Adrenal gland (tissue), 12 donors: ENCODE results near the gene UBE2Q2. TPM values are rescaled to one million over a fixed set of nuclear protein-coding genes. Genes with fewer than 3 reads are reported as not detected.
A peak's percentile ranks its signal among the peaks of the same experiment; 100 is the strongest.

Experiments
- DNase-seq, 7 donors: peaks; one replicate each; pipeline ENCODE4 v3.0.0-alpha.2; 2019 to 2020
- H3K27ac ChIP-seq, 5 donors: fragments of 200-600 bp; sonication (generic) in 4 of 5; 1 replicate in 3 of 5; 2 replicates in 2 of 5; pipeline versions ENCODE4 v1.5.1 to v1.8.0; 2016 to 2020; ENCODE audit warnings: mild to moderate bottlenecking in 1 of 5
- H3K27me3 ChIP-seq: fragments of 200-600 bp; 2 replicates; pipeline ENCODE4 v1.8.0; 2021
- H3K36me3 ChIP-seq, 2 donors: fragments of 200-600 bp; replicated peaks in 1 of 2; 1 replicate in 1 of 2; 2 replicates in 1 of 2; pipeline versions ENCODE4 v1.5.1 to v1.8.0; 2018 to 2022
- H3K4me1 ChIP-seq, 2 donors: fragments of 200-600 bp; replicated peaks in 1 of 2; 1 replicate in 1 of 2; 2 replicates in 1 of 2; pipeline versions ENCODE4 v1.5.1 to v1.8.0; 2018 to 2021
- H3K4me3 ChIP-seq, 4 donors: fragments of 200-600 bp; sonication (generic) in 3 of 4; one replicate each; pipeline ENCODE4 v1.5.1; 2016 to 2018
- H3K9me3 ChIP-seq, 3 donors: fragments of 200-600 bp; sonication (generic) in 1 of 3; replicated peaks in 1 of 3; 1 replicate in 2 of 3; 2 replicates in 1 of 3; pipeline versions ENCODE4 v1.5.1 to v1.8.0; 2016 to 2021
- CTCF ChIP-seq, 6 experiments: fragments of 450-650 bp in 4 of 6; fragments of 200-600 bp in 2 of 6; sonication (generic) in 1 of 6; IDR thresholded peaks; 1 replicate in 5 of 6; 2 replicates in 1 of 6; pipeline versions ENCODE4 v1.5.1 to v1.8.0; 2016 to 2021; ENCODE audit warnings: antibody characterized with exemption in 6 of 6, mild to moderate bottlenecking in 2 of 6, moderate library complexity in 1 of 6
- POLR2A ChIP-seq, 2 donors: fragments of 450-650 bp; IDR thresholded peaks; one replicate each; pipeline ENCODE4 v1.6.1; 2017; ENCODE audit warnings: antibody characterized with exemption in 2 of 2, mild to moderate bottlenecking in 2 of 2, moderate library complexity in 1 of 2
- WGBS, 4 donors: extraction: QIAGEN DNeasy Blood & Tissue Kit in 2 of 4; methylation state at CpG; one replicate each; pipeline versions ENCODE4 v1.1.5 to v1.1.7; 2013 to 2017; 5-methylcytosine and 5-hydroxymethylcytosine counted together
- intact Hi-C, 2 donors: fragments of 100-400 bp; cut with DNase I; formaldehyde crosslinking; loops; one replicate each; pipeline versions ENCODE4 v1.14.1 to v1.15.0; 2022 to 2023
- polyA plus RNA-seq, 3 donors: library from polyadenylated mRNA; stranded (reverse); fragments of 200-250 nt in 2 of 3; fragments of 350-450 nt in 1 of 3; fragmentation: Illumina TruSeq in 1 of 3; extraction: RNeasy Lipid Tissue Mini Kit (QIAGEN cat#74804) in 1 of 3; gene quantifications; one replicate each; pipeline ENCODE4 v1.2.3, GENCODE V29; 2013 to 2014
- total RNA-seq, 9 donors: library from RNA; depleted of rRNA in 4 of 9; stranded (reverse); fragments of >200 nt in 4 of 9; fragments of 120-200 nt in 1 of 9; fragmentation: NEBNext Ultra II Directional in 1 of 9; extraction: Animal tissue kit (Norgen Biotek cat#: 25700) in 1 of 9; gene quantifications; one replicate each; pipeline versions ENCODE4 v1.1.0 to v1.2.4, GENCODE V29; 2013 to 2023
- donor health status: healthy with polysubstance abuse.
- donor health status: Bipolar disorder and iron deficiency.
- donor health status: DM: yes; HTN: yes; CAD: no.
- donor health status: DM: no; HTN: no; CAD: no.
- donor health status: DM: no; HTN: no; CAD: no.
- donor health status: DM: yes; HTN: yes; CAD: no.

UBE2Q2 gene
- total and polyA plus RNA-seq, 12 donors, result 18.7 to 76.7 (median 45.2) TPM

GRCh38 chr15:75817138-75817935, 25.9 kb upstream of the UBE2Q2 start:
- 49 to 63% (median 52%) methylated on average over 6 of the region's 6 CpGs for WGBS, 4 donors
- DNase-seq, result no peak
- intact Hi-C loops, result loop anchor here in 1 of 2 donors (10.0 kb wide), 2 partner anchors 107 to 327 kb away; no protein-coding TSS in a partner anchor
- Histone ChIP-seq H3K4me1 (no peaks in the 10 kb centered on the region), H3K9me3 (no peaks in the 10 kb centered on the region), H3K36me3 (no peaks in the 10 kb centered on the region), H3K27me3 (no peaks in the 10 kb centered on the region), H3K4me3 (peak overlapping the region in 1 of 4 donors; percentile 25), H3K27ac (no peak overlapping the region)
- TF ChIP-seq POLR2A (IDR thresholded peaks at IDR 0.05), result no peak
- no peak for TF ChIP-seq CTCF (IDR thresholded peaks at IDR 0.05)

GRCh38 chr15:75820206-75820605, 23.0 kb upstream of the UBE2Q2 start:
- no peak overlapping the region for H3K4me3 ChIP-seq
- intact Hi-C loops, result no loop called here
- 85 to 98% (median 93%) methylated on average over 2 of the region's 2 CpGs for WGBS, 4 donors
- DNase-seq, result no peak
- no peaks in the 10 kb centered on the region for H3K27me3 ChIP-seq
- H3K36me3 ChIP-seq, result no peaks in the 10 kb centered on the region
- H3K4me1 ChIP-seq, result no peaks in the 10 kb centered on the region
- no peak overlapping the region for H3K27ac ChIP-seq
- TF ChIP-seq POLR2A (IDR thresholded peaks at IDR 0.05) (no peak), CTCF (IDR thresholded peaks at IDR 0.05) (no peak)
- H3K9me3 ChIP-seq, result no peaks in the 10 kb centered on the region

- Histone ChIP-seq H3K4me3 (no peak overlapping the region), H3K27me3 (no peaks in the 10 kb centered on the region), H3K4me1 (no peaks in the 10 kb centered on the region), H3K36me3 (no peaks in the 10 kb centered on the region), H3K9me3 (no peaks in the 10 kb centered on the region), H3K27ac (no peak overlapping the region)
- DNase-seq, result no peak
- intact Hi-C loops, result no loop called here
- TF ChIP-seq POLR2A (IDR thresholded peaks at IDR 0.05) (no peak), CTCF (IDR thresholded peaks at IDR 0.05) (no peak)
- WGBS, 4 donors, result 90 to 95% (median 94%) methylated on average over 4 of the region's 4 CpGs
These were observed 21.4 kb upstream of the UBE2Q2 start for GRCh38 chr15:75821786-75822345.

DNA sequence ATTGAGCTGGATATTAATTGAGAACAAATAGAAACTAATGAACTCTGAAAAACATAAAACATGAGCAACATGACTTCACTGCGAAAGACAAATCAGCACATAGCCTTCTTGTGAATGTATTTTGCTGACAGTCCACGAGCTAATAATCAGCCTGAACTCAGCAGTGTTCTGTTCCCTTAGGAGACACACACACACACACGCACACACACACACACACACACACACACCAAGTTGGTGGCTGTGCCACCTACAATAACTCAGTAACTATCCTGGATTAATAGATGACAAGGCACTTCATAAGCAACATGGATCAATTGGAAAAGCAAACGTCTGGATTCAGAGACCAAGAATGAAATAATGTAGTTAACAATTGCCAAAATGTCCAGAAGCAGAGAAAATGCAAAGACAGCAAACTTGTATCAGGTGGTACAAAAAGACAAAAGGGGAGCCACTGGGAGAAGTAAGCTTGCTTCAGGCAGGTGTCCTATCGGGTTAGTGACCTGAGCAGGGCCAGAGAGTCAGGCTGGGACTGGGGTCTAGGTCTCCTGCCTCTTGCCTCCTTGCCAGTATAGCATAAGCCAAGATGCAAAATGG, 20.5 kb upstream of the UBE2Q2 start:
- TF ChIP-seq POLR2A (IDR thresholded peaks at IDR 0.05) (no peak), CTCF (IDR thresholded peaks at IDR 0.05) (no peak)
- intact Hi-C loops, result no loop called here
- 74 to 84% (median 81%) methylated on average over 5 of the region's 5 CpGs for WGBS, 4 donors

More for the DNA sequence above, 20.5 kb upstream of the UBE2Q2 start:
- H3K4me3 ChIP-seq, result no peak overlapping the region
- H3K27me3 ChIP-seq, result no peaks in the 10 kb centered on the region
- no peak overlapping the region for H3K27ac ChIP-seq
- no peak for DNase-seq
- H3K4me1 ChIP-seq, result no peaks in the 10 kb centered on the region
- H3K36me3 ChIP-seq, result no peaks in the 10 kb centered on the region
- H3K9me3 ChIP-seq, result no peaks in the 10 kb centered on the region
